Measurements from ENCODE around the gene NCLN.
A peak's percentile ranks its signal among the peaks of the same experiment; 100 is the strongest.

Gene NCLN

DNA sequence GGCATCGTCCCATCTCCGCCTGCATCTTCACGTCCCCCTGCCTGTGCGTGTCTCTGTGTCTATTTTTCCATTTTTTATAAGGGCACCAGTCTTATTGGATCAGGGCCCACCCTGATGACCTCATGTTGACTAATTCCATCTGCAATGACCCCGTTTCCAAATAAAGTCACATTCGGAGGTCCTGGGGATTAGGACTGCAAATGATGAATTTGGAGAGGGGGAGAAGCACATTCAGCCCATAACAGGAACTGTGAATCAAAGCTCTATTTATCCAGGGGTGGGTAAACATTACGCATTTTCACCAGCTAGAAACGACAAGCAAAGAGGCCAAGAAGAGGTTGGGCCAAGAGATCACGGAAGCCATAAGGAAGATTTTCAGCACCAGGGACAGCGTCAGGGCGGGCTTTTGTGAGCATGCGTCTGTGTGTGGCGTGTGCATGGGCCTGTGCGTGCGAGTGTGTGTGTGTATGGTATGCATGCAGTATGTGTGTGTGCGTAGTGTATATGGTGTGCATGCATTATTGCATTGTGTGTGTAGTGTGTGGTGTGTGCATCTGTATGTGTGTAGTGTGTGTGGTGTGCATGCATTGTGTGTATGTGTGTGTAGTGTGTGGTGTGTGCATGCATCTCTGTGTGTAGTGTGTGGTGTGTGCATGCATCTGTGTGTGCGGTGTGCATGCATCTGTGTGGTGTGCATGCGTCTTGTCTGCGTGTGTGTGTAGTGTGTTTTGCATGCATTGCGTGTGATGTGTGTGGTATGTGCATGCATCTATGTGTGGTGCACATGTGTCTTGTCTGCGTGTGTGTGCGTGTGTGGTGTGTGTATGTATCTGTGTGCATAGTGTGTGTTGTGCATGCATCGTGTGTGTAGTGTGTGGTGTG is 58.3 kb downstream of the NCLN start:
- no peaks in the 10 kb centered on the region for H3K36me3 ChIP-seq (ENCODE audit: low read depth)
- H3K9me3 ChIP-seq (ENCODE audit: severe bottlenecking): no peaks in the 10 kb centered on the region
- H3K4me3 ChIP-seq (ENCODE audit: severe bottlenecking): no peak overlapping the region
- DNase-seq (ENCODE audit: low spot score) (no peak), ATAC-seq (ENCODE audit: low read depth) (no peak)
- no peaks in the 10 kb centered on the region for H3K27me3 ChIP-seq (ENCODE audit: insufficient read depth, poor library complexity, severe bottlenecking)
- no peaks in the 10 kb centered on the region for H3K4me1 ChIP-seq (ENCODE audit: insufficient read depth, poor library complexity, severe bottlenecking)
- TF ChIP-seq CTCF (IDR thresholded peaks at IDR 0.05; ENCODE audit: poor library complexity, severe bottlenecking): no peak
- H3K27ac ChIP-seq (ENCODE audit: poor library complexity, severe bottlenecking): no peak overlapping the region

DNA sequence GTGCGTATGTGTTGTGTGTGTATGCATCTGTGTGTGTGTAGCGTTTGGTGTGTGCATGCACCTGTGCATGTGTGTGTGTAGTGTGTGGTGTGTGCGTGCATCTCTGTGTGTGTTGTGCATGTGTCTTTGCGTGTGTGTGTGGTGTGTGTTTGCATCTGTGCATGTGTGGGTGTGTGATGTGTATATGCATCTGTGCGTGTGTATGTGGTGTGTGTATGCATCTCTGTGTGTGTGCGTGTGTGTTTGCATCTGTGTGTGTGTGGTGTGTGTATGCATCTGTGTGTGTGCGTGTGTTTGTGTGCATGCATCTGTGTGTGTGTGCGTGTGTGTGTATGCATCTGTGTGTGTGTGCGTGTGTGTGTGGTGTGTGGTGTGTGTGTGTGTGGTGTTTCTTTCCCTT is 59.3 kb downstream of the NCLN start:
- no peak for TF ChIP-seq CTCF (IDR thresholded peaks at IDR 0.05; ENCODE audit: poor library complexity, severe bottlenecking)
- ATAC-seq (ENCODE audit: low read depth) (no peak), DNase-seq (ENCODE audit: low spot score) (no peak)
- Histone ChIP-seq H3K27me3 (ENCODE audit: insufficient read depth, poor library complexity, severe bottlenecking) (no peaks in the 10 kb centered on the region), H3K36me3 (ENCODE audit: low read depth) (no peaks in the 10 kb centered on the region), H3K27ac (ENCODE audit: poor library complexity, severe bottlenecking) (no peak overlapping the region), H3K4me3 (ENCODE audit: severe bottlenecking) (no peak overlapping the region), H3K4me1 (ENCODE audit: insufficient read depth, poor library complexity, severe bottlenecking) (no peaks in the 10 kb centered on the region), H3K9me3 (ENCODE audit: severe bottlenecking) (no peaks in the 10 kb centered on the region)

GRCh38 chr19:3248728-3249326 is 63.1 kb downstream of the NCLN start:
- no peak overlapping the region for H3K27ac ChIP-seq (ENCODE audit: poor library complexity, severe bottlenecking)
- H3K27me3 ChIP-seq (ENCODE audit: insufficient read depth, poor library complexity, severe bottlenecking): no peaks in the 10 kb centered on the region
- no peak for ATAC-seq (ENCODE audit: low read depth)
- H3K4me3 ChIP-seq (ENCODE audit: severe bottlenecking): no peak overlapping the region
- TF ChIP-seq CTCF (IDR thresholded peaks at IDR 0.05; ENCODE audit: poor library complexity, severe bottlenecking): no peak
- DNase-seq (ENCODE audit: low spot score): no peak
- no peaks in the 10 kb centered on the region for H3K4me1 ChIP-seq (ENCODE audit: insufficient read depth, poor library complexity, severe bottlenecking)
- no peaks in the 10 kb centered on the region for H3K9me3 ChIP-seq (ENCODE audit: severe bottlenecking)
- no peaks in the 10 kb centered on the region for H3K36me3 ChIP-seq (ENCODE audit: low read depth)

- H3K4me3 ChIP-seq (ENCODE audit: severe bottlenecking): no peak overlapping the region
- ATAC-seq (ENCODE audit: low read depth) (no peak), DNase-seq (ENCODE audit: low spot score) (no peak)
- H3K9me3 ChIP-seq (ENCODE audit: severe bottlenecking): no peaks in the 10 kb centered on the region
- TF ChIP-seq CTCF (IDR thresholded peaks at IDR 0.05; ENCODE audit: poor library complexity, severe bottlenecking): no peak
- H3K4me1 ChIP-seq (ENCODE audit: insufficient read depth, poor library complexity, severe bottlenecking): no peaks in the 10 kb centered on the region
- H3K27ac ChIP-seq (ENCODE audit: poor library complexity, severe bottlenecking): no peak overlapping the region
- no peaks in the 10 kb centered on the region for H3K36me3 ChIP-seq (ENCODE audit: low read depth)
- no peaks in the 10 kb centered on the region for H3K27me3 ChIP-seq (ENCODE audit: insufficient read depth, poor library complexity, severe bottlenecking)
Measured at GRCh38 chr19:3249408-3249807, 63.7 kb downstream of the NCLN start.

GRCh38 chr19:3250675-3251074 is 64.9 kb downstream of the NCLN start:
- DNase-seq (ENCODE audit: low spot score) (no peak), ATAC-seq (ENCODE audit: low read depth) (no peak)
- H3K27me3 ChIP-seq (ENCODE audit: insufficient read depth, poor library complexity, severe bottlenecking): no peaks in the 10 kb centered on the region
- H3K4me3 ChIP-seq (ENCODE audit: severe bottlenecking): no peak overlapping the region
- no peaks in the 10 kb centered on the region for H3K4me1 ChIP-seq (ENCODE audit: insufficient read depth, poor library complexity, severe bottlenecking)
- no peak overlapping the region for H3K27ac ChIP-seq (ENCODE audit: poor library complexity, severe bottlenecking)
- H3K36me3 ChIP-seq (ENCODE audit: low read depth): no peaks in the 10 kb centered on the region
- peak; percentile 32 for TF ChIP-seq CTCF (IDR thresholded peaks at IDR 0.05; ENCODE audit: poor library complexity, severe bottlenecking)
- H3K9me3 ChIP-seq (ENCODE audit: severe bottlenecking): no peaks in the 10 kb centered on the region

Data from RWPE2 (cell line).